ENCODE data around the gene TP53TG5. TPM values are rescaled to one million over a fixed set of nuclear protein-coding genes. Genes with fewer than 3 reads are reported as not detected.
A peak's percentile ranks its signal among the peaks of the same experiment; 100 is the strongest.

The TP53TG5 gene
- total and polyA plus RNA-seq, 3 donors from 2014 or later, result 6.4 to 28.2 (median 12.3) TPM

GRCh38 chr20:45340236-45340847 is 37.8 kb downstream of the TP53TG5 start:
- Histone ChIP-seq H3K9me3 (no peaks in the 10 kb centered on the region), H3K36me3 (ENCODE audit: low read depth, missing control alignments) (no peaks in the 10 kb centered on the region), H3K27ac (peak overlapping the region in 1 of 2 donors; percentile 19), H3K27me3 (no peaks in the 10 kb centered on the region), H3K4me3 (no peak overlapping the region), H3K4me1 (peaks cover 55% of the 10 kb centered on the region)
- intact Hi-C loops (cut with DNase I; ENCODE audit: low total_unique reads), result no loop called here
- 55 to 73% methylated on average over 5 of the region's 5 CpGs for WGBS, 2 donors
- no peak for TF ChIP-seq CTCF (IDR thresholded peaks at IDR 0.05)
- TF ChIP-seq POLR2A (IDR thresholded peaks at IDR 0.05), result no peak
- DNase-seq, result no peak

GRCh38 chr20:45339799-45340198 is 38.3 kb downstream of the TP53TG5 start:
- no peaks in the 10 kb centered on the region for H3K9me3 ChIP-seq
- H3K27me3 ChIP-seq, result no peaks in the 10 kb centered on the region
- no peak for DNase-seq
- intact Hi-C loops (cut with DNase I; ENCODE audit: low total_unique reads), result no loop called here
- peak overlapping the region in 1 of 2 donors; percentile 19 for H3K27ac ChIP-seq
- peaks cover 55% of the 10 kb centered on the region for H3K4me1 ChIP-seq
- H3K36me3 ChIP-seq (ENCODE audit: low read depth, missing control alignments), result no peaks in the 10 kb centered on the region
- H3K4me3 ChIP-seq, result no peak overlapping the region
- TF ChIP-seq POLR2A (IDR thresholded peaks at IDR 0.05) (no peak), CTCF (IDR thresholded peaks at IDR 0.05) (no peak)
- 80 to 87% methylated on average over 2 of the region's 2 CpGs for WGBS, 2 donors

GRCh38 chr20:45339084-45339483 is 39.0 kb downstream of the TP53TG5 start:
- TF ChIP-seq CTCF (IDR thresholded peaks at IDR 0.05), result no peak
- no peak for TF ChIP-seq POLR2A (IDR thresholded peaks at IDR 0.05)
- Histone ChIP-seq H3K36me3 (ENCODE audit: low read depth, missing control alignments) (no peaks in the 10 kb centered on the region), H3K4me3 (no peak overlapping the region), H3K9me3 (no peaks in the 10 kb centered on the region), H3K27ac (peak overlapping the region in 1 of 2 donors; percentile 12), H3K27me3 (no peaks in the 10 kb centered on the region), H3K4me1 (peaks cover 54% of the 10 kb centered on the region)
- intact Hi-C loops (cut with DNase I; ENCODE audit: low total_unique reads), result no loop called here
- WGBS, 2 donors, result 84 to 85% methylated on average over 5 to 6 of the region's 6 CpGs
- DNase-seq, result no peak

GRCh38 chr20:45338121-45339030 is 39.7 kb downstream of the TP53TG5 start:
- H3K4me3 ChIP-seq, result no peak overlapping the region
- DNase-seq, result no peak
- H3K36me3 ChIP-seq (ENCODE audit: low read depth, missing control alignments), result no peaks in the 10 kb centered on the region
- TF ChIP-seq CTCF (IDR thresholded peaks at IDR 0.05), result no peak
- TF ChIP-seq POLR2A (IDR thresholded peaks at IDR 0.05), result no peak
- peak overlapping the region; percentile 22 to 64 for H3K27ac ChIP-seq
- no peaks in the 10 kb centered on the region for H3K9me3 ChIP-seq
- intact Hi-C loops (cut with DNase I; ENCODE audit: low total_unique reads), result no loop called here
- WGBS, 2 donors, result 89% methylated on average over 11 of the region's 11 CpGs
- H3K4me1 ChIP-seq, result peaks cover 51% of the 10 kb centered on the region
- no peaks in the 10 kb centered on the region for H3K27me3 ChIP-seq

Measured in testis (tissue), 3 donors.